DND-41 (cell line): ENCODE results near the gene H6PD.

ENCODE experiments used
- ATAC-seq: fragments of 200-7000 bp; cut with Tn5 transposase; 3 replicates; pipeline ENCODE4 v1.9.1; 2021; ENCODE audit warnings: low read depth; ENCODE audit not compliant: insufficient read depth
- DNase-seq: peaks from one replicate; pipeline ENCODE4 v3.0.0-alpha.2; 2020
- H2AFZ ChIP-seq: 2 replicates; pipeline ENCODE4 v1.6.0; 2012; ENCODE audit warnings: low read depth, low read length
- H3K27ac ChIP-seq: 2 replicates; pipeline ENCODE4 v1.5.1; 2012; ENCODE audit warnings: low read length, inconsistent platforms
- H3K27me3 ChIP-seq: fragments of 200-600 bp; sonication (generic); 2 replicates; pipeline ENCODE4 v1.6.0; 2012; ENCODE audit warnings: low read length, mild to moderate bottlenecking, inconsistent platforms; ENCODE audit not compliant: insufficient read depth, poor library complexity
- H3K36me3 ChIP-seq: 2 replicates; pipeline ENCODE4 v1.5.1; 2012; ENCODE audit warnings: low read length, inconsistent platforms; ENCODE audit not compliant: insufficient read depth
- H3K4me1 ChIP-seq: 2 replicates; pipeline ENCODE4 v1.5.1; 2012; ENCODE audit warnings: mild to moderate bottlenecking, low read length; ENCODE audit not compliant: insufficient read depth
- H3K4me2 ChIP-seq: 2 replicates; pipeline ENCODE4 v1.6.0; 2012; ENCODE audit warnings: mild to moderate bottlenecking, moderate library complexity, low read length, inconsistent platforms; ENCODE audit not compliant: insufficient read depth
- H3K4me3 ChIP-seq, 2 experiments: fragments of 200-600 bp in 1 of 2; shearing (Covaris generic) in 1 of 2; 2 replicates each; pipeline ENCODE4 v1.5.1; 2012 to 2016; ENCODE audit warnings: inconsistent platforms in 2 of 2, low read length in 2 of 2, mild to moderate bottlenecking in 2 of 2, low read depth in 1 of 2, moderate library complexity in 1 of 2
- H3K79me2 ChIP-seq: 2 replicates; pipeline ENCODE4 v1.6.0; 2012; ENCODE audit warnings: low read length, inconsistent platforms; ENCODE audit not compliant: insufficient read depth
- H3K9ac ChIP-seq: 2 replicates; pipeline ENCODE4 v1.6.0; 2012; ENCODE audit warnings: low read depth, mild to moderate bottlenecking, inconsistent platforms, low read length, moderate library complexity
- H3K9me3 ChIP-seq: 2 replicates; pipeline ENCODE4 v1.5.1; 2012; ENCODE audit warnings: low read length, moderate library complexity, mild to moderate bottlenecking, inconsistent platforms; ENCODE audit not compliant: insufficient read depth, severe bottlenecking
- H4K20me1 ChIP-seq: 2 replicates; pipeline ENCODE4 v1.6.0; 2012; ENCODE audit warnings: low read length; ENCODE audit not compliant: insufficient read depth
- EZH2 ChIP-seq: IDR thresholded peaks from 3 replicates; pipeline ENCODE4 v1.6.1; 2012; ENCODE audit warnings: borderline replicate concordance, low read depth, mild to moderate bottlenecking, moderate library complexity, low read length, inconsistent platforms; ENCODE audit not compliant: severe bottlenecking
- TF ChIP-seq, protein P1 (sequence below): IDR thresholded peaks from 2 replicates; pipeline ENCODE4 v1.5.1; 2012; ENCODE audit warnings: borderline replicate concordance, low read length, moderate library complexity, mild to moderate bottlenecking; ENCODE audit not compliant: poor library complexity, severe bottlenecking; ENCODE audit errors: extremely low read depth

H6PD gene

GRCh38 chr1:9233942-9234222, 692 bp upstream of the H6PD start:
- Histone ChIP-seq H3K4me3 (peak overlapping the region in 1 of 2 experiments; percentile 90; a peak in 3 of 4 replicates), H3K27me3 (no peaks in the 10 kb centered on the region), H3K4me1 (peaks cover 41% of the 10 kb centered on the region), H2AFZ (peak overlapping the region; percentile 97), H3K36me3 (peaks cover 14% of the 10 kb centered on the region), H3K9ac (peak overlapping the region; percentile 94; the same call in 1 of the 2 replicates), H4K20me1 (no peaks in the 10 kb centered on the region), H3K9me3 (no peaks in the 10 kb centered on the region), H3K27ac (peak overlapping the region; percentile 79), H3K4me2 (peak overlapping the region; percentile 91), H3K79me2 (peaks cover 39% of the 10 kb centered on the region)
- TF ChIP-seq, protein P1, sequence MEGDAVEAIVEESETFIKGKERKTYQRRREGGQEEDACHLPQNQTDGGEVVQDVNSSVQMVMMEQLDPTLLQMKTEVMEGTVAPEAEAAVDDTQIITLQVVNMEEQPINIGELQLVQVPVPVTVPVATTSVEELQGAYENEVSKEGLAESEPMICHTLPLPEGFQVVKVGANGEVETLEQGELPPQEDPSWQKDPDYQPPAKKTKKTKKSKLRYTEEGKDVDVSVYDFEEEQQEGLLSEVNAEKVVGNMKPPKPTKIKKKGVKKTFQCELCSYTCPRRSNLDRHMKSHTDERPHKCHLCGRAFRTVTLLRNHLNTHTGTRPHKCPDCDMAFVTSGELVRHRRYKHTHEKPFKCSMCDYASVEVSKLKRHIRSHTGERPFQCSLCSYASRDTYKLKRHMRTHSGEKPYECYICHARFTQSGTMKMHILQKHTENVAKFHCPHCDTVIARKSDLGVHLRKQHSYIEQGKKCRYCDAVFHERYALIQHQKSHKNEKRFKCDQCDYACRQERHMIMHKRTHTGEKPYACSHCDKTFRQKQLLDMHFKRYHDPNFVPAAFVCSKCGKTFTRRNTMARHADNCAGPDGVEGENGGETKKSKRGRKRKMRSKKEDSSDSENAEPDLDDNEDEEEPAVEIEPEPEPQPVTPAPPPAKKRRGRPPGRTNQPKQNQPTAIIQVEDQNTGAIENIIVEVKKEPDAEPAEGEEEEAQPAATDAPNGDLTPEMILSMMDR: no peak
- no peak for TF ChIP-seq EZH2
- peak; percentile 1; the same call in 1 of the 3 replicates for ATAC-seq
- no peak for DNase-seq

- no peak for ATAC-seq
- peak overlapping the region; percentile 98 for H3K27ac ChIP-seq
These were observed 504 bp downstream of the H6PD start for GRCh38 chr1:9235096-9235459.

DNA sequence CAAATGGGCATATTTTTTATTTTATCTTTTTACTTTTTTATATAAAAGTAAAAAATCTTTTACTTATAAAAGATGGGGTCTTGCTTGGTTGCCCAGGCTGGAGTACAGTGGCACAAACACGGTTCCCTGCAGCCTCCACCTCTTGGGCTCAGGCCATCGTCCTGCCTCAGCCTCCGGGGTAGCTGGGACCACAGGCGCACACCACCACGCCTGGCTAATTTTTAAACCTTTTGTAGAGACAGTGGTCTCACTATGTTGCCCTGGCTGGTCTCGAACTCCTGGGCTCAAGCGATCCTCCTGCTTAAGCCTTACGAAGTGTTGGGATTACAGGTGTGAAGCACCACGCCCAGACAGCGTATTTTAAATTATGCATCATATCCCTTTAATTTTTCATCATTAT, 986 bp downstream of the H6PD start:
- Histone ChIP-seq H4K20me1 (no peaks in the 10 kb centered on the region), H3K36me3 (peaks cover 19% of the 10 kb centered on the region), H3K4me2 (peak overlapping the region; percentile 91), H3K9ac (peak overlapping the region; percentile 94), H3K27ac (peak overlapping the region; percentile 98), H3K4me1 (peaks cover 58% of the 10 kb centered on the region), H3K79me2 (peaks cover 44% of the 10 kb centered on the region), H3K4me3 (peak overlapping the region; percentile 83 to 90; a peak in 3 of 4 replicates), H3K27me3 (no peaks in the 10 kb centered on the region), H3K9me3 (no peaks in the 10 kb centered on the region), H2AFZ (no peak overlapping the region)
- ATAC-seq: no peak
- no peak for DNase-seq
- no peak for TF ChIP-seq EZH2
- TF ChIP-seq, protein P1: no peak

More at GRCh38 chr1:9235096-9235459, 504 bp downstream of the H6PD start:
- no peak for DNase-seq
- Histone ChIP-seq H3K4me2 (peak overlapping the region; percentile 91), H2AFZ (peak overlapping the region; percentile 62), H3K4me3 (peak overlapping the region; percentile 83 to 90; a peak in 3 of 4 replicates), H3K27me3 (no peaks in the 10 kb centered on the region), H3K79me2 (peaks cover 39% of the 10 kb centered on the region), H3K9me3 (no peaks in the 10 kb centered on the region), H4K20me1 (no peaks in the 10 kb centered on the region), H3K9ac (peak overlapping the region; percentile 94), H3K4me1 (peaks cover 53% of the 10 kb centered on the region), H3K36me3 (peaks cover 14% of the 10 kb centered on the region)
- TF ChIP-seq, protein P1: no peak
- TF ChIP-seq EZH2: no peak

GRCh38 chr1:9238134-9238533, 3.6 kb downstream of the H6PD start:
- H4K20me1 ChIP-seq: no peaks in the 10 kb centered on the region
- peak overlapping the region in 1 of 2 experiments; percentile 9; a peak in 1 of 4 replicates for H3K4me3 ChIP-seq
- peaks cover 83% of the 10 kb centered on the region for H3K4me1 ChIP-seq
- H3K36me3 ChIP-seq: peaks cover 40% of the 10 kb centered on the region
- H3K79me2 ChIP-seq: peaks cover 70% of the 10 kb centered on the region
- ATAC-seq: no peak
- peak overlapping the region; percentile 94 for H3K9ac ChIP-seq
- H3K9me3 ChIP-seq: no peaks in the 10 kb centered on the region
- H3K27me3 ChIP-seq: no peaks in the 10 kb centered on the region
- H3K4me2 ChIP-seq: peak overlapping the region; percentile 91
- no peak for DNase-seq
- no peak overlapping the region for H2AFZ ChIP-seq
- peak overlapping the region; percentile 98 for H3K27ac ChIP-seq
- no peak for TF ChIP-seq EZH2
- TF ChIP-seq, protein P1: no peak
